Astrocyte of the cerebellum (primary cell): ENCODE measurements around the gene NAA20.
A peak's percentile ranks its signal among the peaks of the same experiment; 100 is the strongest.

Experiments
- DNase-seq: peaks from one replicate; pipeline ENCODE4 v3.0.0-alpha.2; 2011; ENCODE audit warnings: low read depth
- H3K4me3 ChIP-seq: 2 replicates; pipeline ENCODE4 v1.5.1; 2011; ENCODE audit warnings: mild to moderate bottlenecking, low read depth, low read length, moderate library complexity
- CTCF ChIP-seq: IDR thresholded peaks from 2 replicates; pipeline ENCODE4 v1.5.1; 2012; ENCODE audit warnings: low read length, low read depth, moderate library complexity, mild to moderate bottlenecking; ENCODE audit errors: missing control alignments
- in situ Hi-C: cut with HindIII; loops from 2 replicates; pipeline ENCODE4 v1.10.0; 2017; ENCODE audit warnings: low sequenced_read_pairs

NAA20 gene, protein sequence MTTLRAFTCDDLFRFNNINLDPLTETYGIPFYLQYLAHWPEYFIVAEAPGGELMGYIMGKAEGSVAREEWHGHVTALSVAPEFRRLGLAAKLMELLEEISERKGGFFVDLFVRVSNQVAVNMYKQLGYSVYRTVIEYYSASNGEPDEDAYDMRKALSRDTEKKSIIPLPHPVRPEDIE

DNA sequence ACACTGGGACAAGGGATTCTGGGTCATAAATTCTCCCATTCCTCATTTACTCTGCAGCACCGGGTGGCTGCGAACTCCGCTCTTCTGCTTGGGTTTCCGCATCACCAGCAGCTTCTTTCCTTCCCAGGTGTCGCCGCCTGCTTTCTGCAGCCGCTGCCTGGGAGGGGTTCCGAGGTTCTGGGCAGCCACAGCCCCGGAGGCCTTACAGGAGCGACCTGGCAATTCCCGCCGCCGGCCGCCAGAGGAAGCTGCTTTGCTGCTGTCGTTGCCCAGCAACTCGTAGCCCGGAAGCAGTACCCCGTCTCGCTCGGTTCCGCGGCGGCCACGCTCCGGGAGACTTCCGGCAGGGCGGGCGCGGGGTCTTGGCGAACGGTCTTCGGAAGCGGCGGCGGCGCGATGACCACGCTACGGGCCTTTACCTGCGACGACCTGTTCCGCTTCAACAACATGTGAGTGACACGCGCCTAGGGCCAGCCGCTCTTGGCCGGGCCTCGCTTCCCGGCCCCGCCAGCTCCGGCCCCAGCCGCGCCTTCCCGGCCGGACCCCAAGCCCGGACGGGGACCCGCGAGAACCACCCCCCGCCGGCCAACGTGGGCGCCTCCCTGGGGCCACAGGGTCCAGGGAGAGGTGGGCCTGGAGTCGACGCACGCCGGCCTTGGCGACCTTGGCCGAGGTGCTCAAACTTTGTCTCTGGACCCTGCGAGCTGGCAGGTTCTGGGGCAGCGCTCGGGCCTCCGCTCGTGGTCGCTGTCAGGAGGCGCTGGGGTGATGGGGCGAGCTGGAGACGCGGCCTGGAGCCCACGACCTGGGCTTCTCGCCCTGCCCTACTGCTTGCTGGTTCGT, at the start of gene NAA20:
TSS of gene NAA20 (plus strand) at position 362 of the 843 bp plus-strand sequence. CDS start at position 397, 35 bp downstream.
- in situ Hi-C loops: no loop called here
- DNase-seq: peak; percentile 77
- peak; percentile 72 for TF ChIP-seq CTCF
- H3K4me3 ChIP-seq: peak within 1 kb of the TSS; percentile 93

GRCh38 chr20:19967445-19967844, 49.7 kb upstream of the NAA20 start:
- in situ Hi-C loops: no loop called here
- no peak for TF ChIP-seq CTCF
- H3K4me3 ChIP-seq: no peak overlapping the region
- no peak for DNase-seq

DNA sequence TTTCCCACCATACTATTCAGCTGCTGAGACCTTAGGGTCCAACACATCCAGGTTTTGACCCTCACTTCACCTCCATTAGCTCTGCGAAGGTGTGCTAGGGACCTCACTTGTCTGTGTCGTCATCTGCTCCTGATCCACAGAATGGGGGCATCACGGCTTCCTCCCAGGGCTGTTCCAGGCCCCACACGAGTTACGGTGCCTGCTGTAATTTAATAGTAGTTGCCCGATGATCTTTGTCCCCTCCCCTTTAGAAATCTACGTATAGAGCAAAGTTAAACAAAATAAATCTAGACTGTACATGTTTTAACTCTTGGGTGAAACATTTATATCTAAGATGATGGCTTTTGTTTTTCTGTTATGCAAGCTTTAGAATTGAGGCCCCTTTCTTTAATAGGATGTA, 49.1 kb upstream of the NAA20 start:
- no peak for DNase-seq
- no peak overlapping the region for H3K4me3 ChIP-seq
- no peak for TF ChIP-seq CTCF
- in situ Hi-C loops: no loop called here

- in situ Hi-C loops: no loop called here
- TF ChIP-seq CTCF: no peak
- no peak overlapping the region for H3K4me3 ChIP-seq
- DNase-seq: no peak
These were observed 48.6 kb upstream of the NAA20 start for GRCh38 chr20:19968466-19969073.

GRCh38 chr20:19969106-19969505, 48.1 kb upstream of the NAA20 start:
- no peak for TF ChIP-seq CTCF
- in situ Hi-C loops: no loop called here
- H3K4me3 ChIP-seq: no peak overlapping the region
- no peak for DNase-seq

- no peak for TF ChIP-seq CTCF
- in situ Hi-C loops: loop anchor here (10.0 kb wide), 1 partner anchor 185 kb away; no protein-coding TSS in a partner anchor
These were observed 47.5 kb upstream of the NAA20 start for GRCh38 chr20:19969507-19970255.

More at GRCh38 chr20:19969507-19970255, 47.5 kb upstream of the NAA20 start:
- H3K4me3 ChIP-seq: no peak overlapping the region
- no peak for DNase-seq
